HG02973 (cell line): Measurements from ENCODE around the gene VMA21.

Source experiments
- ATAC-seq: cut with Tn5 transposase; IDR thresholded peaks from one replicate; pipeline ENCODE4 v1.9.1; 2021; ENCODE audit warnings: moderate library complexity; ENCODE audit not compliant: unreplicated experiment

The VMA21 gene

GRCh38 chrX:151396825-151397740, at the start of gene VMA21:
VMA21 (plus strand) TSS chrX:151397206; CDS start chrX:151397309, 103 bp downstream.
- peak; percentile 79 for ATAC-seq

- ATAC-seq, result no peak
Measured at GRCh38 chrX:151359341-151359740, 37.7 kb upstream of the VMA21 start.

GRCh38 chrX:151359931-151360871, 36.8 kb upstream of the VMA21 start:
- ATAC-seq, result no peak

- ATAC-seq, result peak; percentile 59
Measured at GRCh38 chrX:151363316-151363715, 33.7 kb upstream of the VMA21 start.

- ATAC-seq, result no peak
Measured at GRCh38 chrX:151365579-151365978, 31.4 kb upstream of the VMA21 start.

GRCh38 chrX:151370906-151371305, 26.1 kb upstream of the VMA21 start:
- no peak for ATAC-seq

- ATAC-seq, result no peak
Measured at GRCh38 chrX:151384807-151385206, 12.2 kb upstream of the VMA21 start.

- ATAC-seq, result no peak
Measured at GRCh38 chrX:151386838-151387459, 10.1 kb upstream of the VMA21 start.

GRCh38 chrX:151391722-151392121, 5.3 kb upstream of the VMA21 start:
- ATAC-seq, result no peak

GRCh38 chrX:151393514-151393913, 3.5 kb upstream of the VMA21 start:
- peak; percentile 37 for ATAC-seq

GRCh38 chrX:151396042-151396824, 773 bp upstream of the VMA21 start:
- ATAC-seq, result peak; percentile 27

GRCh38 chrX:151397741-151398070, 700 bp downstream of the VMA21 start:
- ATAC-seq, result no peak

GRCh38 chrX:151398346-151398745, 1.3 kb downstream of the VMA21 start:
- ATAC-seq, result no peak

- no peak for ATAC-seq
Measured at GRCh38 chrX:151402719-151403390, 5.8 kb downstream of the VMA21 start.

- no peak for ATAC-seq
Measured at GRCh38 chrX:151416579-151416978, 19.6 kb downstream of the VMA21 start.

- ATAC-seq, result no peak
Measured at GRCh38 chrX:151419782-151420181, 22.8 kb downstream of the VMA21 start.

GRCh38 chrX:151424505-151424904, 27.5 kb downstream of the VMA21 start:
- no peak for ATAC-seq

- ATAC-seq, result no peak
Measured at GRCh38 chrX:151448509-151448908, 51.5 kb downstream of the VMA21 start.

GRCh38 chrX:151458824-151459223, 61.8 kb downstream of the VMA21 start:
- no peak for ATAC-seq
